Testis (tissue), 2 donors: ENCODE measurements around the gene CEP78.

Experiments used
- POLR2A ChIP-seq: fragments of 450-650 bp; IDR thresholded peaks from one replicate; pipeline ENCODE4 v1.6.1; 2017; ENCODE audit warnings: antibody characterized with exemption, mild to moderate bottlenecking, moderate library complexity
- TF ChIP-seq, protein P1 (sequence below), 3 experiments: fragments of 450-650 bp in 2 of 3; fragments of 200-600 bp in 1 of 3; sonication (generic) in 1 of 3; IDR thresholded peaks; one replicate each; pipeline ENCODE4 v1.5.1; 2016 to 2019; ENCODE audit warnings: antibody characterized with exemption in 3 of 3, mild to moderate bottlenecking in 2 of 3, moderate library complexity in 1 of 3

DNA sequence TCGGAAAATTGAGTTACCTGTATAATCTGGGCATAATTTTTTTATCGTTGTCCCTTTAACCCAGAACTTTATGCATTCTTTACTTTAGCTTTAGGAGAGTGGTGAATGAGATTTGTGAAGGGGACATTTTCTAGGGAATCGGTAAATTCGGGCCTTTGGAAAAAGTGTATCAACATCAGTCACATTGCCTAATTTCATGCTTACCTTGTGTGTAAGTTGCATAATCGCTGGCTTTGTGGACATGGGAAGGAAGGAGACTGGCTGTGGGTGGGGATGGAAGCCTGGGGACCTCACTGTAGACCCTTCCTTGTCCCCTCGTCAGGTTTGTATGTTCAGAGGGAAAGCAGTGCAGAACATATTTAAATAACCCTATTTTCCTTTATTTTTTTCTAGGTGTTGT lies 64.3 kb downstream of the CEP78 start:
- TF ChIP-seq, protein P1, sequence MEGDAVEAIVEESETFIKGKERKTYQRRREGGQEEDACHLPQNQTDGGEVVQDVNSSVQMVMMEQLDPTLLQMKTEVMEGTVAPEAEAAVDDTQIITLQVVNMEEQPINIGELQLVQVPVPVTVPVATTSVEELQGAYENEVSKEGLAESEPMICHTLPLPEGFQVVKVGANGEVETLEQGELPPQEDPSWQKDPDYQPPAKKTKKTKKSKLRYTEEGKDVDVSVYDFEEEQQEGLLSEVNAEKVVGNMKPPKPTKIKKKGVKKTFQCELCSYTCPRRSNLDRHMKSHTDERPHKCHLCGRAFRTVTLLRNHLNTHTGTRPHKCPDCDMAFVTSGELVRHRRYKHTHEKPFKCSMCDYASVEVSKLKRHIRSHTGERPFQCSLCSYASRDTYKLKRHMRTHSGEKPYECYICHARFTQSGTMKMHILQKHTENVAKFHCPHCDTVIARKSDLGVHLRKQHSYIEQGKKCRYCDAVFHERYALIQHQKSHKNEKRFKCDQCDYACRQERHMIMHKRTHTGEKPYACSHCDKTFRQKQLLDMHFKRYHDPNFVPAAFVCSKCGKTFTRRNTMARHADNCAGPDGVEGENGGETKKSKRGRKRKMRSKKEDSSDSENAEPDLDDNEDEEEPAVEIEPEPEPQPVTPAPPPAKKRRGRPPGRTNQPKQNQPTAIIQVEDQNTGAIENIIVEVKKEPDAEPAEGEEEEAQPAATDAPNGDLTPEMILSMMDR (IDR thresholded peaks at IDR 0.05), result no peak
- TF ChIP-seq POLR2A, result no peak
